Measurements from ENCODE around the gene PLCB1. TPM values are rescaled to one million over a fixed set of nuclear protein-coding genes. Genes with fewer than 3 reads are reported as not detected.

PLCB1 gene
- total and polyA plus RNA-seq, 2 experiments from 2014 or later: 14.9 to 20.7 TPM

DNA sequence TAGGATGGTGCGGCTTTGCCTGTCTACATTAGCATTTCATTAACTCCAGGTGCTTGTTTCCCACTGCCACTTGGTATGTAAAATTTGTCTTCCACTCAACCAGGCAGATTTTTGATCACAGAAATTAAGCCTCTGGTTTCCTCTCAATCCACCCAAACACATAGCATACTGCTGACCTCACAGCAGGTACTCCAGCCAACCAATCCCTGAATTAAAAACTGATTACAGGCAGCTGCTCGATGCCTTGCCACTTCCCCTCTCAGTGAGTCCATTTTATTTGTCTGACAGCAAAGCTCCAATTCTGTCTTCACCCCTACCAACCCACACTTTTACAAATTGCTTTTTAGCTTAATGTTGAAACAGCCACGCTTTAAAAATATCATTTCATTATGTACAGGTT is 95.2 kb downstream of the PLCB1 start (continued):
- TF ChIP-seq REST (IDR thresholded peaks at IDR 0.05; ENCODE audit: unreplicated experiment): no peak

- Histone ChIP-seq H3K4me2 (no peak overlapping the region), H3K27me3 (ENCODE audit: insufficient read depth) (no peaks in the 10 kb centered on the region), H2AFZ (no peak overlapping the region), H3K9me2 (ENCODE audit: insufficient read depth) (no peaks in the 10 kb centered on the region), H3K27ac (ENCODE audit: low read depth) (no peak overlapping the region), H4K20me1 (replicated peaks; ENCODE audit: insufficient read depth) (0 out of 2 replicates have a peak, but pooled peaks cover 3% of the 10 kb centered on the region), H3K4me1 (ENCODE audit: insufficient read depth) (no peaks in the 10 kb centered on the region), H3K36me3 (ENCODE audit: insufficient read depth) (no peaks in the 10 kb centered on the region), H3K79me2 (replicated peaks; ENCODE audit: insufficient read depth) (no peaks in the 10 kb centered on the region), H3F3A (replicated peaks; ENCODE audit: low read depth) (no peaks in the 10 kb centered on the region), H3K4me3 (no peak overlapping the region)
- Mint-ChIP-seq H3K27me3 (ENCODE audit: insufficient read depth, low read depth, poor library complexity) (no peaks in the 10 kb centered on the region), H3K36me3 (ENCODE audit: low read depth) (no peaks in the 10 kb centered on the region), H3K27ac (no peak overlapping the region), H3K4me1 (peaks cover 8% of the 10 kb centered on the region), H3K9me3 (no peaks in the 10 kb centered on the region), H3K4me3 (no peak overlapping the region)
- TF ChIP-seq NANOG (IDR thresholded peaks at IDR 0.05; ENCODE audit: borderline replicate concordance): no peak
- TF ChIP-seq CTCF (conservative IDR thresholded peaks at IDR 0.05; ENCODE audit: low read depth in 2 of 2): no peak
- no peak for TF ChIP-seq ZNF114 (CRISPR knock-in tag; IDR thresholded peaks at IDR 0.05)
- TF ChIP-seq ZNF462 (CRISPR knock-in tag; IDR thresholded peaks at IDR 0.05): no peak
- TF ChIP-seq, protein P1, sequence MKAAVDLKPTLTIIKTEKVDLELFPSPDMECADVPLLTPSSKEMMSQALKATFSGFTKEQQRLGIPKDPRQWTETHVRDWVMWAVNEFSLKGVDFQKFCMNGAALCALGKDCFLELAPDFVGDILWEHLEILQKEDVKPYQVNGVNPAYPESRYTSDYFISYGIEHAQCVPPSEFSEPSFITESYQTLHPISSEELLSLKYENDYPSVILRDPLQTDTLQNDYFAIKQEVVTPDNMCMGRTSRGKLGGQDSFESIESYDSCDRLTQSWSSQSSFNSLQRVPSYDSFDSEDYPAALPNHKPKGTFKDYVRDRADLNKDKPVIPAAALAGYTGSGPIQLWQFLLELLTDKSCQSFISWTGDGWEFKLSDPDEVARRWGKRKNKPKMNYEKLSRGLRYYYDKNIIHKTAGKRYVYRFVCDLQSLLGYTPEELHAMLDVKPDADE (IDR thresholded peaks at IDR 0.05): no peak
- TF ChIP-seq EZH2phosphoT487 (IDR thresholded peaks at IDR 0.05; ENCODE audit: unreplicated experiment): no peak
- TF ChIP-seq STAT1 (IDR thresholded peaks at IDR 0.05; ENCODE audit: unreplicated experiment): no peak
- TF ChIP-seq EZH2 (IDR thresholded peaks at IDR 0.05; ENCODE audit: low read depth, unreplicated experiment): no peak
- TF ChIP-seq POLR2AphosphoS5 (IDR thresholded peaks at IDR 0.05; ENCODE audit: low read depth): no peak
- TF ChIP-seq CREB1 (CRISPR knock-in tag; IDR thresholded peaks at IDR 0.05; ENCODE audit: low read depth): no peak
- no peak for TF ChIP-seq ZNF331 (CRISPR knock-in tag; IDR thresholded peaks at IDR 0.05; ENCODE audit: low read depth)
- DNase-seq (ENCODE audit: low spot score) (no peak), ATAC-seq (no peak)
Observed at GRCh38 chr20:8228315-8228714, 96.2 kb downstream of the PLCB1 start.
